Right forelimb (tissue), 1 donor: ENCODE results near the gene TMEM179B.
A peak's percentile ranks its signal among the peaks of the same experiment; 100 is the strongest.
"Not testable (repeated sequence)": the region's sequence is repeated elsewhere in the genome, so short reads cannot be mapped to it uniquely, and the experiment has no call there.

ENCODE experiments used
- DNase-seq: peaks from one replicate; pipeline ENCODE4 v3.0.0-alpha.2; 2018

Gene TMEM179B

GRCh38 chr11:62787005-62787759, at the start of gene TMEM179B:
TSS of gene TMEM179B (plus strand) at chr11:62787402. CDS start at chr11:62787432, 30 bp downstream.
- DNase-seq = peak; percentile 97

GRCh38 chr11:62747475-62748160, 39.6 kb upstream of the TMEM179B start:
- DNase-seq = no peak

GRCh38 chr11:62749931-62750330, 37.3 kb upstream of the TMEM179B start:
- not testable (repeated sequence) for DNase-seq

DNA sequence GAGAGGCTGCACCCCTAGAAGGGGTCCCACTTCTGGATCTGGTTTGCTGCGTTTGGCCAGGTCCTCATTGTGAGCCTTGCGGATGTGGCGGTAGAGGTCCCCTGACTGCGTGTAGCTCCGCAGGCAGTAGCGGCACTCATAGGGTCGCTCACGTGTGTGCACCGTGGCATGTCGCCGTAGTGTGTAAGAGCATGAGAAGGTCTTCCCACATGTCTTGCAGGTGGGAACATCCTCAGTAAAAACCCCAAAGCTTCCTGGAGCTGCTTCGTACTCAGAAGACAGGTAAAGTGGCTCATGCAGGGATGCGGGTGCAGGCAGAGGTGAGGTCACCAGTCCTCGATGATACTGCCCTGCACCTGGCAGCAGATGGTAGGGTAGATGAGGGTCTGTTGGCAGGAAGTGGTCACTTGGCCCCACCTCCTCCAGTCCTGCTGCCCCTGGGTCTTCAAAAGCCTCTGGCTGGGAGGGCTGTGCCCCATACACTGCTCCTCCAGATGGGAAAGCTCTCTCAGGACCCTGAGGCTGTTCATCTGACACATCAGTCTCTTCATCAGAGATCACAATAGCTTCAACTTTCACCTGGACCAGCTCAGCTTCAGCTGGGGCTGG, 34.9 kb upstream of the TMEM179B start:
- DNase-seq = no peak

- DNase-seq = no peak
These were observed 34.0 kb upstream of the TMEM179B start for GRCh38 chr11:62752994-62753735.

- DNase-seq = peak; percentile 97
These were observed 33.2 kb upstream of the TMEM179B start, which contains the start of gene ZBTB3 for GRCh38 chr11:62753736-62754603. TSS of gene ZBTB3 (minus strand) at chr11:62754160. CDS start at chr11:62753664, 496 bp downstream.

DNA sequence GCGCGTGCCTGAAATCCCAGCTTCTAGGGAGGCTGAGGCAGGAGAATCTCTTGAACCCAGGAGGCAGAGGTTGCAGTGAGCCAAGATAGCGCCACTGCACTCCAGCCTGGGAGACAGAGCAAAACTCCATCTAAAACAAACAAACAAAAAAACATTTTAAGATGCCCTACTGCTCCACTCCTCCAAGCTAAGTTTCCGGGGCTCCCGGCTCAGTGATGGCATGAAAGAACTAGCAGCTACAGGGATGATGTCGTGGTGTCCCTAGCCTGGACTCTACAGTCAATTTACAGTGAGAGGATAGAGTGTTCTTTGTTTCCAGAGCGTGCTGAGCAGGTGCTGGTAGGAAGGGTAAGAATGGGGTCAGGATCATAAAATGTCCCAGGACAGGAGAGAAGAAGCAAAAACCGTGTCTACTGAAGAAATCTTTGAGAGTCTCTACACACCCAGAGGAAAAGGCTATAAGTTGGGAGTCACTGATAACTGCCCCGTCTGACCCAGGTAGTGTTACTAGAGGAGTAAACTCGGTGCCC, 32.1 kb upstream of the TMEM179B start:
- no peak for DNase-seq

GRCh38 chr11:62757846-62758788, 29.1 kb upstream of the TMEM179B start:
- DNase-seq = no peak

DNA sequence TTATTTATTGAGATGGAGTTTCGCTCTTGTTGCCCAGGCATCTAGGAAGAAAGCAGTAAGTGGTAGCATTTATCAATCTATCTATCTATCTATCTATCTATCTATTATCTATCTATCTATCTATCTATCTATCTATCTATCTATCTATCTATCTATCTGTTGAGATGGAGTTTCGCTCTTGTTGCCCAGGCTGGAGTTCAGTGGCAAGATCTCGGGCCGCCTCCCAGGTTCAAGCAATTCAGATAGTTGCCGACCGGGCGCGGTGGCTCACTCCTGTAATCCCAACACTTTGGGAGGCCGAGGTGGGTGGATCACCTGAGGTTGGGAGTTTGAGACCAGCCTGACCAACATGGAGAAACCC, 26.4 kb upstream of the TMEM179B start:
- DNase-seq = not testable (repeated sequence)

DNA sequence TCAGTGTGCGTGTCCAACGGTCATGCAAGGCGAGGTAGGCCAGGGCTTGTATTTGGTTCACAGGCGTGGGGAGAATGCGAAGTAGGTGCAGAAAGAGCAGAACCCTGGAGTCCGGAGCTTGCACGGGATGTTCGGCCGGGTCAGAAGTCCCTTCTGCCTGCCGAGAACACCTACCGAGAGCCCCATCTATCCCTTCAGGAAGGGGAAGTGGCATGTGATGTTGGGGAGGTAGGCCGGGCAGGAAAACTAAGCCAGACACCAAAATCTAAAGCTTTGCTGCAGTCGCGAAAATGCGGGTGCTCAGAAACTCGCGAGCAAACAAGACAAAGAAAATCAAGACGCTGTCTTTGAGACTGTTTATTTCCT, 16.4 kb upstream of the TMEM179B start:
- DNase-seq = peak; percentile 71

- DNase-seq = peak; percentile 99
These were observed 15.8 kb upstream of the TMEM179B start, which contains the start of gene TAF6L for GRCh38 chr11:62771144-62772021. TSS of gene TAF6L (plus strand) at chr11:62771396. CDS start at chr11:62775784, 4,388 bp downstream.

GRCh38 chr11:62774407-62774806, 12.8 kb upstream of the TMEM179B start:
- DNase-seq = no peak

- DNase-seq = no peak
These were observed 11.6 kb upstream of the TMEM179B start for GRCh38 chr11:62775646-62776045.

- DNase-seq = no peak
These were observed 9.8 kb upstream of the TMEM179B start for GRCh38 chr11:62777389-62777788.

- no peak for DNase-seq
These were observed 8.8 kb upstream of the TMEM179B start for GRCh38 chr11:62778441-62778840.

DNA sequence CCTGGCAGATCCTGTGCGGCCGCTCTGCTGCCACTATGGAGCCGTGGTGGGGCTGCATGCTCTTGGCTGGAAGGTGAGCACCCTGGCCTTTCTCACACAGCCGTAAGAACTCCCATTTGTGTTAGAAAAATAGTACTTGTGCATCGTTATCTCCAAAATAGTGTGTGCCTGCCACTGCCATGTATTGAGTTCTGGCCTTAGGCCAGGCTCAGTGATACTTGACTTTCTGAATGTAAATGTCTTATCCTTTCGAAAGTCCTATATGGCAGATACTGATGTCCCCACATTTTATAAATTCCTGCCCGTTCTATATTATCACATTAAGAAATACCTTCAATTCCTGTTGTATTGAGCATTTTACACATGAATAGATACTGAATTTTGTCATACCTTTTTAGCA, 4.4 kb upstream of the TMEM179B start:
- DNase-seq = no peak

GRCh38 chr11:62786318-62787004, 741 bp upstream of the TMEM179B start:
- peak; percentile 93 for DNase-seq

DNA sequence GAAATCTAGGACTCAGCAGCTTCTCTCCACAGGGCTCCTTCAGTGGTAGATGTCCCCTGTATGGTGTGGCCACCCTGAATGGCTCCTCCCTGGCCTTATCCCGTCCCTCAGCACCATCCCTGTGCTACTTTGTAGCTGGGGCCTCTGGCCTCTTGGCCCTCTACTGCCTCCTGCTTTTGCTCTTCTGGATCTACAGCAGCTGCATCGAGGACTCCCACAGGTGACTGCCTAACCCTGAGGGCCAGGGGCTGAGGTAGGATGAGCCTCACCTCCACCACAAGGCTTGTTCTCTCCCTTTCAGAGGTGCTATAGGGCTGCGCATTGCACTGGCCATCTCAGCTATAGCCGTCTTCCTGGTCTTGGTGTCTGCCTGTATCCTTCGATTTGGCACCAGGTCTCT, 1.8 kb downstream of the TMEM179B start:
- DNase-seq = no peak

DNA sequence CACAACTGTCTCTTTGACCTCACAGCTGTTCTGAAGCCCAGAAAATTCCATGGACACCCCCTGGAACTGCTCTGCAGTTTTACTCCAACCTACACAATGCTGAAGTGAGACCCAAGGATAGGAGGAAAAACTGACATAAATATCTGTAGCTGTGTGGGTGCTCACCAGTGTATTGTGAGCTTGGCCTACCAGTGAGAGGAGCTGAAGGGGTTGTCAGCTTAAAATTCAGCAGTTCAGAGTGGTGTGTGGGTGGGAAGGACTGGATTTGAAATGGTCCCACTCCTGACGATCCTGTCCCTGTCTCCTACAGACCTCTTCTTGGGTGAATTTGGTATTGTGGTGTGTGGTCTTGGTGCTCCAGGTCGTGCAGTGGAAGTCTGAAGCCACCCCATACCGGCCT, 2.4 kb downstream of the TMEM179B start:
- DNase-seq = no peak
